H1 (cell line): ENCODE measurements around the gene TRAPPC2L. TPM values are rescaled to one million over a fixed set of nuclear protein-coding genes. Genes with fewer than 3 reads are reported as not detected.

Experiments used
- CTCF ChIA-PET: fragments of 300-600 bp; sonication (Branson Sonifier 250); formaldehyde crosslinking; loops from one replicate; lab custom pipeline; 2021; ENCODE audit not compliant: partially characterized antibody; lab: Charles Lee
- POLR2A ChIA-PET: fragments of 300-600 bp; sonication (Branson Sonifier 250); formaldehyde crosslinking; loops from one replicate; lab custom pipeline; 2021; ENCODE audit warnings: inconsistent platforms; ENCODE audit not compliant: partially characterized antibody; lab: Charles Lee
- DNase-seq, 2 experiments: peaks; one replicate each; pipeline versions ENCODE4 v3.0.0 to v3.0.0-alpha.2; 2010 to 2022; ENCODE audit warnings: low spot score in 2 of 2, low read depth in 1 of 2, mixed read lengths in 1 of 2
- FAIRE-seq: peaks from 2 replicates; lab custom pipeline; 2011; peaks lifted over from hg19 to GRCh38; lab: Jason Lieb, UNC
- H2AFZ ChIP-seq: 2 replicates; pipeline ENCODE4 v1.8.1; 2012; ENCODE audit warnings: low read length, inconsistent platforms
- H2AK5ac ChIP-seq: 2 replicates; pipeline ENCODE4 v1.6.1; 2013; ENCODE audit warnings: low read depth, low read length
- H2BK120ac ChIP-seq: replicated peaks from 2 replicates; pipeline ENCODE3; 2013; ENCODE audit warnings: low read depth, low read length, inconsistent platforms
- H2BK12ac ChIP-seq: 2 replicates; pipeline ENCODE4 v1.6.1; 2013; ENCODE audit warnings: low read depth, low read length
- H2BK15ac ChIP-seq: 2 replicates; pipeline ENCODE4 v1.6.1; 2013; ENCODE audit warnings: low read length
- H2BK20ac ChIP-seq: 2 replicates; pipeline ENCODE4 v1.6.1; 2013; ENCODE audit warnings: low read length
- H2BK5ac ChIP-seq: 2 replicates; pipeline ENCODE4 v1.6.1; 2013; ENCODE audit warnings: low read depth, low read length
- H3K14ac ChIP-seq: 2 replicates; pipeline ENCODE4 v1.6.1; 2013; ENCODE audit warnings: inconsistent platforms; ENCODE audit not compliant: insufficient read length
- H3K18ac ChIP-seq: 2 replicates; pipeline ENCODE4 v1.6.1; 2013; ENCODE audit warnings: low read length; ENCODE audit errors: extremely low read depth
- H3K23ac ChIP-seq: 2 replicates; pipeline ENCODE4 v1.6.1; 2013; ENCODE audit warnings: inconsistent platforms; ENCODE audit not compliant: insufficient read length
- H3K23me2 ChIP-seq: 2 replicates; pipeline ENCODE4 v1.6.1; 2013; ENCODE audit warnings: low read depth, low read length
- H3K27ac ChIP-seq: 2 replicates; pipeline ENCODE4 v1.6.1; 2011; ENCODE audit warnings: low read depth, low read length, inconsistent platforms
- H3K27me3 ChIP-seq, 4 experiments: replicated peaks in 1 of 4; 1 replicate in 1 of 4; 2 replicates in 3 of 4; pipeline versions ENCODE4 v1.6.1 to v1.8.1; 2011 to 2013; ENCODE audit warnings: low read length in 3 of 4, mild to moderate bottlenecking in 3 of 4, inconsistent platforms in 2 of 4, mixed read lengths in 2 of 4, moderate library complexity in 1 of 4; ENCODE audit not compliant: control insufficient read depth in 3 of 4, insufficient read depth in 3 of 4; ENCODE audit errors: extremely low read depth in 1 of 4
- H3K36me3 ChIP-seq, 4 experiments: 2 replicates each; pipeline versions ENCODE4 v1.6.1 to v1.8.1; 2011 to 2013; ENCODE audit warnings: mild to moderate bottlenecking in 4 of 4, low read length in 3 of 4, moderate library complexity in 2 of 4, control low read depth in 1 of 4, inconsistent platforms in 1 of 4; ENCODE audit not compliant: insufficient read depth in 4 of 4, control insufficient read depth in 2 of 4
- H3K4ac ChIP-seq: replicated peaks from 2 replicates; pipeline ENCODE3; 2013; ENCODE audit warnings: low read length, low read depth, mixed read lengths, inconsistent platforms; ENCODE audit not compliant: insufficient read length
- H3K4me1 ChIP-seq, 4 experiments: replicated peaks in 1 of 4; 1 replicate in 1 of 4; 2 replicates in 3 of 4; pipeline versions ENCODE4 v1.6.1 to v1.8.1; 2011 to 2013; ENCODE audit warnings: low read length in 3 of 4, inconsistent platforms in 2 of 4, mixed read lengths in 1 of 4; ENCODE audit not compliant: insufficient read depth in 4 of 4, control insufficient read depth in 3 of 4
- H3K4me2 ChIP-seq, 2 experiments: 2 replicates each; pipeline versions ENCODE4 v1.6.1 to v1.8.1; 2011 to 2013; ENCODE audit warnings: low read depth in 2 of 2, low read length in 2 of 2, control low read depth in 1 of 2, inconsistent platforms in 1 of 2, mild to moderate bottlenecking in 1 of 2; ENCODE audit not compliant: insufficient read depth in 1 of 2
- H3K4me3 ChIP-seq, 4 experiments: fragments of 200-600, 300-600 bp in 1 of 4; sonication (generic), shearing (Covaris generic), sonication (Bioruptor Twin) in 1 of 4; 2 replicates each; pipeline versions ENCODE4 v1.5.1 to v1.8.1; 2011 to 2016; ENCODE audit warnings: low read length in 4 of 4, low read depth in 3 of 4, control low read depth in 2 of 4, inconsistent platforms in 2 of 4, mild to moderate bottlenecking in 2 of 4, mixed read lengths in 1 of 4, moderate library complexity in 1 of 4; ENCODE audit not compliant: insufficient read depth in 2 of 4; ENCODE audit errors: extremely low read depth in 1 of 4
- H3K56ac ChIP-seq: replicated peaks from 2 replicates; pipeline ENCODE3; 2013; ENCODE audit warnings: low read depth, mild to moderate bottlenecking, mixed read lengths, low read length, inconsistent platforms; ENCODE audit not compliant: insufficient read length
- H3K79me1 ChIP-seq: 2 replicates; pipeline ENCODE4 v1.6.1; 2013; ENCODE audit warnings: low read depth, low read length, control low read depth
- H3K79me2 ChIP-seq, 2 experiments: 2 replicates each; pipeline versions ENCODE4 v1.6.1 to v1.8.1; 2012 to 2013; ENCODE audit warnings: low read length in 2 of 2, mild to moderate bottlenecking in 2 of 2, inconsistent platforms in 1 of 2; ENCODE audit not compliant: insufficient read depth in 2 of 2, control insufficient read depth in 1 of 2
- H3K9ac ChIP-seq, 4 experiments: replicated peaks in 1 of 4; 1 replicate in 1 of 4; 2 replicates in 3 of 4; pipeline versions ENCODE4 v1.6.1 to v1.8.1; 2011 to 2013; ENCODE audit warnings: low read depth in 3 of 4, low read length in 3 of 4, control low read depth in 2 of 4, mild to moderate bottlenecking in 2 of 4, moderate library complexity in 2 of 4, inconsistent platforms in 1 of 4; ENCODE audit errors: extremely low read depth in 1 of 4
- H3K9me3 ChIP-seq, 2 experiments: 2 replicates each; pipeline versions ENCODE4 v1.6.1 to v1.8.1; 2012 to 2013; ENCODE audit warnings: mild to moderate bottlenecking in 2 of 2, moderate library complexity in 2 of 2, control low read depth in 1 of 2, inconsistent platforms in 1 of 2, low read depth in 1 of 2, low read length in 1 of 2, mixed read lengths in 1 of 2; ENCODE audit not compliant: insufficient read depth in 2 of 2
- H4K20me1 ChIP-seq, 2 experiments: replicated peaks in 1 of 2; 2 replicates each; pipeline versions ENCODE3 to v1.8.1; 2011 to 2013; ENCODE audit warnings: inconsistent platforms in 2 of 2, low read length in 2 of 2, mild to moderate bottlenecking in 1 of 2; ENCODE audit not compliant: insufficient read depth in 2 of 2, control insufficient read depth in 1 of 2
- H4K5ac ChIP-seq: 2 replicates; pipeline ENCODE4 v1.6.1; 2013; ENCODE audit warnings: low read length, low read depth, mixed read lengths, inconsistent platforms; ENCODE audit not compliant: insufficient read length
- H4K8ac ChIP-seq: 2 replicates; pipeline ENCODE4 v1.8.0; 2013; ENCODE audit warnings: mild to moderate bottlenecking, moderate library complexity, low read length, inconsistent platforms; ENCODE audit not compliant: insufficient read depth; ENCODE audit errors: extremely low read depth
- H4K91ac ChIP-seq: replicated peaks from 2 replicates; pipeline ENCODE3; 2013; ENCODE audit warnings: low read length, mixed read lengths, inconsistent platforms; ENCODE audit not compliant: insufficient read length
- ATF3 ChIP-seq: IDR thresholded peaks from 2 replicates; pipeline ENCODE4 v1.6.1; 2011; ENCODE audit warnings: low read depth, mild to moderate bottlenecking, low read length; ENCODE audit not compliant: insufficient read depth
- CBX8 ChIP-seq: fragments of 300-800, 300-1000 bp; sonication (generic); IDR thresholded peaks from 2 replicates; pipeline ENCODE4 v1.7.1; 2016; ENCODE audit warnings: low read depth, low read length, borderline replicate concordance
- CHD1 ChIP-seq: IDR thresholded peaks from 2 replicates; pipeline ENCODE4 v1.6.1; 2012; ENCODE audit warnings: low read depth, low read length, improper control_type of control experiment
- EP300 ChIP-seq, 2 experiments: IDR thresholded peaks; 1 replicate in 1 of 2; 2 replicates in 1 of 2; pipeline ENCODE4 v1.6.1; 2011 to 2012; ENCODE audit warnings: low read depth in 2 of 2, low read length in 2 of 2, mild to moderate bottlenecking in 2 of 2, borderline replicate concordance in 1 of 2, inconsistent platforms in 1 of 2, moderate library complexity in 1 of 2
- RAD21 ChIP-seq, 2 experiments: IDR thresholded peaks in 1 of 2; conservative IDR thresholded peaks in 1 of 2; 2 replicates each; pipeline ENCODE4 v1.6.1; 2011; ENCODE audit warnings: low read depth in 2 of 2, low read length in 2 of 2, improper control_type of control experiment in 1 of 2, inconsistent platforms in 1 of 2, mild to moderate bottlenecking in 1 of 2, moderate library complexity in 1 of 2
- WGBS, 2 experiments: shearing (Covaris generic) in 1 of 2; methylation state at CpG; one replicate each; pipeline versions ENCODE4 v1.1.6 to v1.1.7; 2013 to 2015; ENCODE audit warnings: low lambda C conversion rate in 2 of 2, mixed read lengths in 2 of 2, inconsistent platforms in 1 of 2, low coverage in 1 of 2, missing lambda C conversion rate in 1 of 2; ENCODE audit not compliant: insufficient replicate concordance in 2 of 2, insufficient coverage in 1 of 2, insufficient read length in 1 of 2; ENCODE audit errors: extremely low coverage in 1 of 2, missing lambda C conversion rate in 1 of 2; 5-methylcytosine and 5-hydroxymethylcytosine counted together
- polyA plus RNA-seq, 7 experiments: library from polyadenylated mRNA; depleted of rRNA in 3 of 7; stranded (reverse) in 5 of 7; unstranded in 2 of 7; fragments of >200 nt in 5 of 7; fragments of 200-250 nt in 2 of 7; gene quantifications; 1 replicate in 5 of 7; 2 replicates in 1 of 7; 4 replicates in 1 of 7; pipeline versions ENCODE4 v1.2.1 to v1.2.3, GENCODE V29; 2011 to 2013; ENCODE audit warnings: missing spikeins in 2 of 7, mixed read lengths in 2 of 7
- total RNA-seq: library from RNA; stranded (reverse); fragmentation: NEBNext Ultra II Directional; extraction: Animal tissue kit (Norgen Biotek cat#: 25700); gene quantifications from 2 replicates; pipeline ENCODE4 v1.2.1, GENCODE V29; 2021

TRAPPC2L gene
- total and polyA plus RNA-seq, 2 of the 8 experiments (the other 6 are each of a cell fraction or from before 2014, with no cell fraction given), result 98.7 to 133 TPM

GRCh38 chr16:88865742-88866141, 8.8 kb downstream of the TRAPPC2L start:
- no peak overlapping the region for H3K14ac ChIP-seq
- H2AK5ac ChIP-seq, result no peak overlapping the region
- H3K79me2 ChIP-seq, result no peaks in the 10 kb centered on the region
- H3K4me3 ChIP-seq, result no peak overlapping the region
- no peak for TF ChIP-seq RAD21 (IDR thresholded peaks at IDR 0.05 in 1 of 2, conservative IDR thresholded peaks at IDR 0.05 in 1 of 2; ENCODE audit: low read depth in 2 of 2, low read length in 2 of 2)
- no peak for TF ChIP-seq EP300 (IDR thresholded peaks at IDR 0.05; ENCODE audit: borderline replicate concordance in 1 of 2, low read depth in 2 of 2, low read length in 2 of 2)
- no peak for TF ChIP-seq CHD1
- TF ChIP-seq ATF3, result no peak
- no peak for TF ChIP-seq CBX8
- H2BK20ac ChIP-seq, result no peak overlapping the region
- H3K4me1 ChIP-seq, result no peaks in the 10 kb centered on the region; a peak in 1 of 7 replicates
- no peak overlapping the region for H3K56ac ChIP-seq
- ChIA-PET CTCF (interaction anchor here (0.7 to 1.0 kb wide), 2 partner anchors 15 to 301 kb away, joined by 3 read pairs; no protein-coding TSS in a partner anchor), POLR2A (interaction anchor here (1.0 to 1.8 kb wide), 3 partner anchors 16 to 75 kb away, joined by 3 to 4 read pairs (median 4); no protein-coding TSS in a partner anchor)
- H2BK15ac ChIP-seq, result no peak overlapping the region
- no peak overlapping the region for H2AFZ ChIP-seq
- H4K91ac ChIP-seq, result no peak overlapping the region
- H3K23ac ChIP-seq, result no peak overlapping the region
- no peaks in the 10 kb centered on the region for H3K9me3 ChIP-seq
- no peak overlapping the region for H4K5ac ChIP-seq
- H3K79me1 ChIP-seq, result no peaks in the 10 kb centered on the region
- H3K18ac ChIP-seq, result no peak overlapping the region
- no peaks in the 10 kb centered on the region for H3K23me2 ChIP-seq
- no peak overlapping the region for H2BK120ac ChIP-seq
- H3K27me3 ChIP-seq, result no peaks in the 10 kb centered on the region
- DNase-seq (no peak), FAIRE-seq (no peak)
- H3K4ac ChIP-seq, result no peak overlapping the region
- H4K8ac ChIP-seq, result peak overlapping the region; percentile 28; the same call in 1 of the 2 replicates
- no peak overlapping the region for H3K4me2 ChIP-seq
- H3K9ac ChIP-seq, result no peak overlapping the region; a peak in 1 of 7 replicates
- H2BK5ac ChIP-seq, result no peak overlapping the region
- H2BK12ac ChIP-seq, result no peak overlapping the region
- peaks cover 0 to 8% (median 2%) of the 10 kb centered on the region in 4 experiments; a peak in 3 of 8 replicates for H3K36me3 ChIP-seq
- no peaks in the 10 kb centered on the region for H4K20me1 ChIP-seq
- 89% methylated on average over 13 of the region's 15 CpGs; no CpG with 5 or more reads in 1 of the 2 experiments for WGBS, 2 experiments
- H3K27ac ChIP-seq, result no peak overlapping the region
